HG02852 (cell line): ENCODE results near the gene SVOP.

Experiments used
- ATAC-seq: cut with Tn5 transposase; IDR thresholded peaks from one replicate; pipeline ENCODE4 v1.9.1; 2021; ENCODE audit warnings: mild to moderate bottlenecking, moderate library complexity; ENCODE audit not compliant: unreplicated experiment

SVOP gene

GRCh38 chr12:108980831-108981618 is 39.8 kb downstream of the SVOP start:
- ATAC-seq: no peak

GRCh38 chr12:108977360-108977759 is 43.5 kb downstream of the SVOP start:
- no peak for ATAC-seq

GRCh38 chr12:108975024-108975593 is 45.8 kb downstream of the SVOP start:
- ATAC-seq: no peak

GRCh38 chr12:108973629-108974152 is 47.2 kb downstream of the SVOP start:
- ATAC-seq: no peak

- ATAC-seq: no peak
These were observed 48.5 kb downstream of the SVOP start for GRCh38 chr12:108972358-108972757.

GRCh38 chr12:108969622-108970021 is 51.2 kb downstream of the SVOP start:
- no peak for ATAC-seq

GRCh38 chr12:108967869-108968540 is 52.9 kb downstream of the SVOP start:
- no peak for ATAC-seq

- ATAC-seq: no peak
These were observed 54.3 kb downstream of the SVOP start for GRCh38 chr12:108966378-108967151.

- no peak for ATAC-seq
These were observed 55.0 kb downstream of the SVOP start for GRCh38 chr12:108965886-108966285.

- ATAC-seq: no peak
These were observed 56.2 kb downstream of the SVOP start for GRCh38 chr12:108964371-108965352.

GRCh38 chr12:108962256-108962655 is 58.6 kb downstream of the SVOP start:
- no peak for ATAC-seq

GRCh38 chr12:108959748-108960655 is 60.9 kb downstream of the SVOP start:
- ATAC-seq: no peak

GRCh38 chr12:108955225-108955835 is 65.5 kb downstream of the SVOP start:
- no peak for ATAC-seq

- no peak for ATAC-seq
These were observed 69.7 kb downstream of the SVOP start for GRCh38 chr12:108950991-108951739.

- no peak for ATAC-seq
These were observed 70.9 kb downstream of the SVOP start for GRCh38 chr12:108949976-108950375.

GRCh38 chr12:108948367-108948766 is 72.5 kb downstream of the SVOP start:
- ATAC-seq: no peak

- ATAC-seq: no peak
These were observed 73.8 kb downstream of the SVOP start for GRCh38 chr12:108947097-108947496.

GRCh38 chr12:108940138-108940537 is 80.7 kb downstream of the SVOP start:
- ATAC-seq: no peak
